ENCODE measurements around the gene CAVIN2.
"Not testable (repeated sequence)": the region's sequence is repeated elsewhere in the genome, so short reads cannot be mapped to it uniquely, and the experiment has no call there.

CAVIN2 gene

DNA sequence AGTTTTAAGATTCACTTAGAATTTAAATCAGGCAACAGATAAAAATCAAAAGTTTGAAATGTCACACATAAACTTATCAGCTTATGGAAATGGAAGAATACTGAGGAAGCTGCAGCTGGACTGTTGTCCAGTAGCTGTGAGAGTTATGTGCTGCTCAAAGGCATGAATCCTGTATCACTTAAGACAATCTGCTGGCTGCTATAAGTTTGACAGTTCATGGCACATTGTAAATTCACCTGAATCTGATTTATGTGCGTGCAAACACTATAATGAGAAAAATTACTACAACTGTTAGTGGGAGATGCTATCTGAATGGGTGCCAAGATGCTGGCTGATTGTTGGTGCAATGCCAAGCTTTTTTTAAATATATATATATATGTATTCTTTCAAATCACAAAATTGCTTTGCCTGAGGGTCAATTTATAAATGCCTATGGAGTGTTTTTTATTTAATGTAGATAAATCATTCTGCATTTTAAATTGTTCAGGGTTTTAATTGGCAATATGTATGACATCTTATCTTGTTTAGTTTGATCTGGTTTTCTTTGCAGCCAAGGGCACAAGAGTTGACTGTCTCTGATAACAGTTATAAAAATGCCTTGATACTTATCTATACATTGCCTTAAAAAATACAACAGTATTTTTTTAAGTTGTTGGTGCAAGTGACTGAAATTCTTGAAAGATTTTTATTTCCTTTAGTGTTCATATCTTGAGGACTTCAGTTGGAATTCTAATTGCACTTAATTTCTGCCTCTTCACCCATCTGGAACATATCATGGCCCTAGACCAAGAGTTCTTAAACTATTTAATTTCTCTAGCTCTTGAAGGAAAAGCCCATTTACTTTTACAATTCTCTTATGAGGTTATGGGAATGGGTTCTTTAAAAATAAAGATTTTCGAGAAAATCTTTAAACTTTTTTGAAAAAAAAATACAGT, 48.7 kb downstream of the CAVIN2 start:
- no peak for DNase-seq

DNA sequence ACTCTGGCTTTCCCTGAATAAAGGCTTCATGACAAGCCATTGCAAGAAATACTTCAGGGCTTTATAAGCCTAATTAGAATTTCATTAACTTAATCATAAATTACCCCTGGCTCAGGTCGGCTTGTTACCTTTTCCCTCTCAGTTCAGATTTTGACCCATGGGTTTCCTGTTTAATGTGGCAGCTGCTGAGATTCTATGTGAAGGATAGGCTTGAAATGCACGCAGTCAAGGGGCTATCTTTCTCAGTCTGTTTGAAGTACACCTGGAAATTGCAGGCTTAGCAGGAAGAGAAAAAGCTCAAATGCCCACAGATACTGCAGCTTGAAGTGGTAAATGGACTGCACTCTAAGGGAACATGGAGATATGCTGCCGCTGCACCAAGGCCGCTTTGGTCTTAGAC, 49.4 kb downstream of the CAVIN2 start:
- DNase-seq: no peak

DNA sequence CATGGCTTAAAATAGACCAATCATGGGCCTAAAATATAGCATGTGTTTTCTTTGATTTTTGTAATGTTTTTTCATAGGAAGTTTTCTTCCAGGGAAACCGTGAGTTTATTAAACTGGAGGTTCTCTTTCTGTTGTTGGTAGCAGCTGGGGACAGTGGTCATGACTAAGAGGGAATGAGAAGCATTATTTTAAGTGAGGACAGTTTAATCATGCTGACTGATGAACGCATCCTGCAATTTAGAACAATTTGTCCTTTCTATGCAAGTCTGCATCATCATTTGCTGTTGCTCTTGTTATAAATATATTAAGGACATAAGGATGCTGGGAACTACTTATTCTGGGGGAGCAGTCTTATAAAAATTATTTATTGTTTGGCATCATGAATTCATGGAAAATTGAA, 51.2 kb downstream of the CAVIN2 start:
- DNase-seq: no peak

DNA sequence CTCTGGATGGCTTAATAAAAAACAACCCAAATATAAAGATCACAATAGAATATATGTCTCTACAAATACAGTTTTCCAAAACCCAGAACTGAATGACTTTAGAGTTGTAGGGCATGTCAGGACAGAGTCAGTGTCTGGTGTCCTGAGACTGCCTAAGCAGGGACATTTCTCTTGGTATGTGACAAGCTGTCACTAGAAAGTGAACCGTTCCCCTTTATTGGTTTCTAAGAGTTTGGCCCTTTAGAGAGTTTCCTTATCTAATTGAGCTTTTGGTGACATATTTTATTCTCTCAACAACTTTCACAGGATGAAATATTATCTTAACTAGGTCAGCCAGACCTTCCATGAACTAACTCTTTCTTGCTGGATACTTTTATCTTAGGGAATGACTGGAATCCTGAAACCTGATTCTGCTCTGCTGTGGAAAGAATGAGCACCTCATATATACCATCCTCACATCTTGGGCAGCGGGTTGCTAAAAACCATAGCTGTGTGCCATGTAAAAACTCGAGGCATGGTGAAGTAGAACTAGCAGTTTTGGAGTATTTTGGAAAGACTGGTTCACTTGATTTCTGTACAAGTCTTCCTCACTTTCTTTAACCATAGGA, 54.8 kb downstream of the CAVIN2 start:
- no peak for DNase-seq

DNA sequence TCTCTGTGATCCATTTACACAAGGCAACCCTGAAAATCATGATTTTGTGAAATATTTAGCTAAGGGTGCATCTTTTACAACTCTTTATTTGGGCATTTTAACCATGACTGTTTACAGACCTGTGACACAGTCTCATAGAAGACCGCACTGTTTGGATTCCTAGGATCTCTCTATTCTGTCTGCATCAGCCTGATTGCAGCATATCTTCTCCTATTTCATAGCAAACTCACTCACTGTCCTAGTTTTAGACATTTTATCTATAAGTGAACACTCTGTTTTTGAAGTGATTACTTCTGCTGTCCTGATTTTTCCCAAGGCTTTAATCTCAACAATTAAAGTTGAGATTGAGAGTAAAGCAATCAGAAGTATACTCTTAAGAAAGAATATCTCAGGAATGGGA, 56.2 kb downstream of the CAVIN2 start:
- no peak for DNase-seq

DNA sequence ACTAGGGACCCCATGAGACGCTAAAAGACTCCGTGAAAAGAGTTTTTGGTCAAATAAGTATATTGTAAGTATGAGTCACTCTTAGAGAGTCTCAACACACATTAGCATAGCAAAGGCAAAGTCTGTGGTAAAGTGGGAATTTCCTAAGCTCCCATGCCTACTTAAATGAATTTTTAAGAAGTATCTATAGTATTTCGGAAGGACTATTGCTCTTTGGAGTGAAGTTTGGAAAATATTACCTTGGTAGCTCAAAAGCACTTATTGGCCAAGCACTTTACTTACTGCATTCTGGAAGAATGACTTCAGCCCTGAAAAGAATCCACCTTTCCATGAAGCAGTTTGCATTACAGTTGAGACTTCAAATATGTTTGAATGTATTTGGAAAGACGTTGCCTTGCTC, 57.1 kb downstream of the CAVIN2 start:
- no peak for DNase-seq

DNA sequence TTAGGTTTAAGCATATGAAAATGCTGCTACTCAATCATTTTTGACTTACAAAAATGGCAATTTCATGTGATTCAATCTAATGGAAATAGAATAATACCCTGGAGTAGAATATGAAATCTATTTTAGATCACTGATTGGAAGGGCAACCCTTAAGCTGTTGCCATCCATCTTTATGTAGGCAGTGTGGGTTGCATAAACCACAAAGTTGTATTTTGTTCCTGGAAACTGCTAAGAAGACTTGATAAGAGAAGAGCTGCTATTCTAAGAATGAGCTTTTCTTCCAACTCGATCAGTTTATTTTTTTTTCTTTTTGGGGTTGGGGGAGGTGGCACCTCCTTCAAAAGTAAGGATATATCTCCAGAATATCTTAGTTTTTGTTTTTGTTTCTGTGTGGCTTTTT, 60.2 kb downstream of the CAVIN2 start:
- no peak for DNase-seq

DNA sequence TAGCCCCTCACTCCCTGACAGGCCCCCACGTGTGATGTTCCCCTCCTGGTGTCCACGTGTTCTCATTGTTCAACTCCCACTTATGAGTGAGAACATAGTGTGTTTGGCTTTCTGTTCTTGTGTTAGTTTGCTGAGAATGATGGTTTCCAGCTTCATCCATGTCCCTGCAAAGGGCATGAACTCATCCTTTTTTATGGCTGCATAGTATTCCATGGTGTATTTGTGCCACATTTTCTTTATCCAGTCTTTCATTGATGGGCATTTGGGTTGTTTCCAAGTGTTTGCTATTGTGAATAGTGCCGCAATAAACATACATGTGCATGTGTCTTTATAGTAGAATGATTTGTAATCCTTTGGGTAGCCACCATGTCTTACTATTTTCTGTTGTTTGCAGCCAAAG, 61.2 kb downstream of the CAVIN2 start:
- DNase-seq: not testable (repeated sequence)
